Liver (tissue), 9 donors: ENCODE measurements around the gene ITIH1. TPM values are rescaled to one million over a fixed set of nuclear protein-coding genes. Genes with fewer than 3 reads are reported as not detected.

Experiments used
- DNase-seq: peaks from one replicate; pipeline ENCODE4 v3.0.0-alpha.2; 2017; ENCODE audit warnings: low spot score
- H3K27ac ChIP-seq, 2 donors: one replicate each; pipeline ENCODE4 v1.7.0; 2013; ENCODE audit warnings: inconsistent platforms in 2 of 2, low read length in 2 of 2, control low read depth in 1 of 2, low read depth in 1 of 2, mild to moderate bottlenecking in 1 of 2
- H3K27me3 ChIP-seq, 4 donors: one replicate each; pipeline versions ENCODE4 v1.6.1 to v1.7.0; 2013; ENCODE audit warnings: low read length in 3 of 4, inconsistent platforms in 1 of 4, mild to moderate bottlenecking in 1 of 4, moderate library complexity in 1 of 4; ENCODE audit not compliant: control insufficient read depth in 4 of 4, insufficient read depth in 4 of 4
- H3K36me3 ChIP-seq, 4 donors: one replicate each; pipeline versions ENCODE4 v1.6.1 to v1.7.0; 2013; ENCODE audit warnings: low read length in 3 of 4, mild to moderate bottlenecking in 3 of 4, low read depth in 1 of 4, moderate library complexity in 1 of 4; ENCODE audit not compliant: control insufficient read depth in 4 of 4, insufficient read depth in 3 of 4
- H3K4me1 ChIP-seq, 4 donors: one replicate each; pipeline versions ENCODE4 v1.6.1 to v1.7.0; 2013; ENCODE audit warnings: low read length in 3 of 4, mild to moderate bottlenecking in 3 of 4, moderate library complexity in 1 of 4; ENCODE audit not compliant: control insufficient read depth in 4 of 4, insufficient read depth in 4 of 4
- H3K4me3 ChIP-seq, 3 donors: one replicate each; pipeline versions ENCODE4 v1.6.1 to v1.7.0; 2013; ENCODE audit warnings: low read length in 3 of 3, control low read depth in 1 of 3, low read depth in 1 of 3, mild to moderate bottlenecking in 1 of 3
- H3K9ac ChIP-seq, 2 donors: one replicate each; pipeline ENCODE4 v1.7.0; 2013; ENCODE audit warnings: low read length in 2 of 2, mild to moderate bottlenecking in 2 of 2, moderate library complexity in 2 of 2, control low read depth in 1 of 2, low read depth in 1 of 2
- H3K9me3 ChIP-seq, 4 donors: one replicate each; pipeline versions ENCODE4 v1.6.1 to v1.7.0; 2013; ENCODE audit warnings: low read length in 3 of 4; ENCODE audit not compliant: control insufficient read depth in 4 of 4
- EGR1 ChIP-seq, 2 donors: IDR thresholded peaks; 2 replicates each; pipeline ENCODE4 v1.6.1; 2016 to 2018; ENCODE audit warnings: antibody characterized with exemption in 2 of 2, low read depth in 2 of 2
- HNF4A ChIP-seq, 2 donors: conservative IDR thresholded peaks; 2 replicates each; pipeline ENCODE4 v1.6.1; 2016; ENCODE audit warnings: antibody characterized with exemption in 2 of 2, mild to moderate bottlenecking in 2 of 2
- HNF4G ChIP-seq: IDR thresholded peaks from 2 replicates; pipeline ENCODE4 v1.6.1; 2016; ENCODE audit warnings: antibody characterized with exemption
- JUND ChIP-seq, 2 donors: IDR thresholded peaks; 2 replicates each; pipeline ENCODE4 v1.6.1; 2016; ENCODE audit warnings: antibody characterized with exemption in 2 of 2
- NR2F2 ChIP-seq: IDR thresholded peaks from 2 replicates; pipeline ENCODE4 v1.6.1; 2016; ENCODE audit warnings: antibody characterized with exemption
- RXRA ChIP-seq, 2 donors: IDR thresholded peaks; 2 replicates each; pipeline ENCODE4 v1.6.1; 2017 to 2018; ENCODE audit warnings: antibody characterized with exemption in 2 of 2, mild to moderate bottlenecking in 1 of 2
- SP1 ChIP-seq: IDR thresholded peaks from 2 replicates; pipeline ENCODE4 v1.6.1; 2018; ENCODE audit warnings: antibody characterized with exemption, mild to moderate bottlenecking
- ZBTB33 ChIP-seq: IDR thresholded peaks from 2 replicates; pipeline ENCODE4 v1.6.1; 2016; ENCODE audit warnings: antibody characterized with exemption
- WGBS: extraction: QIAGEN DNeasy Blood & Tissue Kit; methylation state at CpG from one replicate; pipeline ENCODE4 v1.1.7; 2013; 5-methylcytosine and 5-hydroxymethylcytosine counted together
- polyA plus RNA-seq, 2 donors: library from polyadenylated mRNA; stranded (reverse) in 1 of 2; unstranded in 1 of 2; fragments of 200-250 nt in 1 of 2; fragments of >200 nt in 1 of 2; fragmentation: Nextera tagmentation in 1 of 2; extraction: Ambion mirVana in 1 of 2; gene quantifications; one replicate each; pipeline versions ENCODE4 v1.2.1 to v1.2.3, GENCODE V29; 2013 to 2015
- total RNA-seq, 2 donors: library from RNA; depleted of rRNA; stranded (reverse); fragments of >200 nt; gene quantifications; one replicate each; pipeline ENCODE4 v1.2.3, GENCODE V29; 2014
- donor health status: healthy.
- donor health status: healthy.
- donor health status: healthy.
- donor health status: healthy.
- donor health status: healthy.

ITIH1 gene
- total and polyA plus RNA-seq, 4 donors = 1,022 to 1,400 (median 1,242) TPM

GRCh38 chr3:52779011-52779836, 1.8 kb downstream of the ITIH1 start:
- Histone ChIP-seq H3K27me3 (no peaks in the 10 kb centered on the region), H3K27ac (peak overlapping the region; percentile 92 to 99), H3K9ac (peak overlapping the region; percentile 76 to 83), H3K36me3 (peaks cover 9 to 31% (median 17%) of the 10 kb centered on the region in 4 donors), H3K4me3 (peak overlapping the region; percentile 49 to 86 (median 73)), H3K9me3 (no peaks in the 10 kb centered on the region), H3K4me1 (peaks cover 12 to 81% (median 65%) of the 10 kb centered on the region in 4 donors)
- no peak for DNase-seq
- TF ChIP-seq ZBTB33 (no peak), RXRA (IDR thresholded peaks at IDR 0.05) (peak; percentile 25 to 30), HNF4A (conservative IDR thresholded peaks at IDR 0.05) (no peak)
- WGBS = 36% methylated on average over 11 of the region's 11 CpGs

GRCh38 chr3:52779837-52780585, 2.6 kb downstream of the ITIH1 start:
- H3K9ac ChIP-seq = peak overlapping the region; percentile 76 to 83
- peaks cover 10 to 80% (median 63%) of the 10 kb centered on the region in 4 donors for H3K4me1 ChIP-seq
- TF ChIP-seq JUND (IDR thresholded peaks at IDR 0.05) (no peak), RXRA (IDR thresholded peaks at IDR 0.05) (no peak), NR2F2 (no peak), HNF4G (no peak), EGR1 (IDR thresholded peaks at IDR 0.05; ENCODE audit: low read depth in 2 of 2) (no peak), SP1 (no peak)
- no peaks in the 10 kb centered on the region for H3K9me3 ChIP-seq
- 63% methylated on average over 8 of the region's 8 CpGs for WGBS
- peak overlapping the region; percentile 92 to 99 for H3K27ac ChIP-seq
- peaks cover 11 to 31% (median 17%) of the 10 kb centered on the region in 4 donors for H3K36me3 ChIP-seq
- no peak for DNase-seq
- peak overlapping the region; percentile 49 to 86 (median 73) for H3K4me3 ChIP-seq
- H3K27me3 ChIP-seq = no peaks in the 10 kb centered on the region

- H3K27ac ChIP-seq = peak overlapping the region; percentile 27 to 32
- peaks cover 17 to 80% (median 67%) of the 10 kb centered on the region in 4 donors for H3K4me1 ChIP-seq
- DNase-seq = peak; percentile 37
- 34% methylated on average over 13 of the region's 13 CpGs for WGBS
- H3K36me3 ChIP-seq = peaks cover 11 to 44% (median 25%) of the 10 kb centered on the region in 4 donors
- H3K9ac ChIP-seq = no peak overlapping the region
- H3K9me3 ChIP-seq = no peaks in the 10 kb centered on the region
- H3K27me3 ChIP-seq = no peaks in the 10 kb centered on the region
- no peak for TF ChIP-seq NR2F2
- H3K4me3 ChIP-seq = no peak overlapping the region
Observed at GRCh38 chr3:52781741-52782140, 4.3 kb downstream of the ITIH1 start.
